HG02623 (cell line): ENCODE results near the gene SDF4.

Source experiments
- ATAC-seq: cut with Tn5 transposase; IDR thresholded peaks from one replicate; pipeline ENCODE4 v1.9.1; 2021; ENCODE audit warnings: moderate library complexity; ENCODE audit not compliant: unreplicated experiment

Gene SDF4

GRCh38 chr1:1213345-1214265, 18.2 kb downstream of the SDF4 start, which contains the start of gene TNFRSF4:
Gene TNFRSF4, minus strand, starts transcription at chr1:1214153. Its CDS starts 26 bp downstream, at chr1:1214127.
- ATAC-seq: no peak

GRCh38 chr1:1212780-1213344, 18.9 kb downstream of the SDF4 start:
- no peak for ATAC-seq

- ATAC-seq: no peak
Measured at GRCh38 chr1:1211541-1212441, 20.0 kb downstream of the SDF4 start.

- no peak for ATAC-seq
Measured at GRCh38 chr1:1210726-1211540, 20.9 kb downstream of the SDF4 start.

- no peak for ATAC-seq
Measured at GRCh38 chr1:1208713-1209433, 22.9 kb downstream of the SDF4 start.

GRCh38 chr1:1207571-1207892, 24.3 kb downstream of the SDF4 start:
- no peak for ATAC-seq

- ATAC-seq: no peak
Measured at GRCh38 chr1:1206966-1207531, 24.8 kb downstream of the SDF4 start.

GRCh38 chr1:1206376-1206965, 25.3 kb downstream of the SDF4 start, which contains the start of gene TNFRSF18:
Gene TNFRSF18, minus strand, starts transcription at chr1:1206592. Its CDS starts 21 bp downstream, at chr1:1206571.
- peak; percentile 31 for ATAC-seq

- ATAC-seq: no peak
Measured at GRCh38 chr1:1205769-1206375, 25.9 kb downstream of the SDF4 start.

- ATAC-seq: no peak
Measured at GRCh38 chr1:1204998-1205768, 26.6 kb downstream of the SDF4 start.

GRCh38 chr1:1204425-1204920, 27.3 kb downstream of the SDF4 start:
- ATAC-seq: no peak

- ATAC-seq: no peak
Measured at GRCh38 chr1:1203561-1204424, 28.0 kb downstream of the SDF4 start.

GRCh38 chr1:1202831-1203560, 28.8 kb downstream of the SDF4 start:
- ATAC-seq: no peak

GRCh38 chr1:1200876-1201810, 30.7 kb downstream of the SDF4 start:
- ATAC-seq: no peak
